GM06990 (cell line): ENCODE measurements around the gene PSMB11.
A peak's percentile ranks its signal among the peaks of the same experiment; 100 is the strongest.

Source experiments
- DNase-seq: peaks from one replicate; pipeline ENCODE4 v3.0.0-alpha.2; 2011; ENCODE audit not compliant: insufficient read length; ENCODE audit errors: extremely low read depth
- H3K27me3 ChIP-seq: replicated peaks from 2 replicates; pipeline ENCODE4 v1.6.0; 2011; ENCODE audit warnings: low read length; ENCODE audit not compliant: control insufficient read depth, insufficient read depth
- H3K36me3 ChIP-seq: 2 replicates; pipeline ENCODE4 v1.5.1; 2011; ENCODE audit warnings: low read length; ENCODE audit not compliant: control insufficient read depth, insufficient read depth
- H3K4me3 ChIP-seq: replicated peaks from 2 replicates; pipeline ENCODE4 v1.5.1; 2011; ENCODE audit warnings: low read depth, mild to moderate bottlenecking, control low read depth, low read length
- TF ChIP-seq, protein P1 (sequence below): IDR thresholded peaks from 2 replicates; pipeline ENCODE4 v1.5.1; 2011; ENCODE audit warnings: low read length, control low read depth, mild to moderate bottlenecking, inconsistent platforms; ENCODE audit not compliant: insufficient read depth, poor library complexity, severe bottlenecking

PSMB11 gene

GRCh38 chr14:23042162-23042965, at the start of gene PSMB11:
TSS of gene PSMB11 (plus strand) at chr14:23042212. CDS start at chr14:23042226, 14 bp downstream.
- H3K27me3 ChIP-seq: no peaks in the 10 kb centered on the region; the same call in 1 of the 2 replicates
- DNase-seq: no peak
- H3K36me3 ChIP-seq: no peaks in the 10 kb centered on the region
- TF ChIP-seq, protein P1, sequence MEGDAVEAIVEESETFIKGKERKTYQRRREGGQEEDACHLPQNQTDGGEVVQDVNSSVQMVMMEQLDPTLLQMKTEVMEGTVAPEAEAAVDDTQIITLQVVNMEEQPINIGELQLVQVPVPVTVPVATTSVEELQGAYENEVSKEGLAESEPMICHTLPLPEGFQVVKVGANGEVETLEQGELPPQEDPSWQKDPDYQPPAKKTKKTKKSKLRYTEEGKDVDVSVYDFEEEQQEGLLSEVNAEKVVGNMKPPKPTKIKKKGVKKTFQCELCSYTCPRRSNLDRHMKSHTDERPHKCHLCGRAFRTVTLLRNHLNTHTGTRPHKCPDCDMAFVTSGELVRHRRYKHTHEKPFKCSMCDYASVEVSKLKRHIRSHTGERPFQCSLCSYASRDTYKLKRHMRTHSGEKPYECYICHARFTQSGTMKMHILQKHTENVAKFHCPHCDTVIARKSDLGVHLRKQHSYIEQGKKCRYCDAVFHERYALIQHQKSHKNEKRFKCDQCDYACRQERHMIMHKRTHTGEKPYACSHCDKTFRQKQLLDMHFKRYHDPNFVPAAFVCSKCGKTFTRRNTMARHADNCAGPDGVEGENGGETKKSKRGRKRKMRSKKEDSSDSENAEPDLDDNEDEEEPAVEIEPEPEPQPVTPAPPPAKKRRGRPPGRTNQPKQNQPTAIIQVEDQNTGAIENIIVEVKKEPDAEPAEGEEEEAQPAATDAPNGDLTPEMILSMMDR: no peak
- H3K4me3 ChIP-seq: no peak within 1 kb of the TSS

DNA sequence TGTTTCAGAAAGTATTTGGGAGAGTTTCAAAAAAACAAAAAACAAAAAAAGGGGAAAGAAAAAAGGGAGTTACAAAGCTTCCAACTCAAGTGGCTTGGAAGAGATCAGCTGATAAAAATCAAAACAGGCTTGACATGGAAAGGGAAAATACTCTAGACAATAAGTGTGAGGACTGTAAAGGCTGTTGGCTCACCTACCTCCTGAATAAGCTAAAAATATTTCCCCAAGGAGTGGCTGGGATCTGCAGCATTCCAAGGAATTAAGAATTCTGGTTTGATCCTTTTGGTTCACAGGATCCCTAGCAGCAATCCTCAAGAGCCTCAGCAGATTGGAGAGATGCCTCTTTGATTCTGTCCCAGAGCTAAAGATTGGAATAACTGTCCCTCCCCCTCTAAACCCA, 48.5 kb upstream of the PSMB11 start:
- Histone ChIP-seq H3K36me3 (no peaks in the 10 kb centered on the region), H3K27me3 (no peaks in the 10 kb centered on the region), H3K4me3 (no peak overlapping the region)
- DNase-seq: no peak
- TF ChIP-seq, protein P1: no peak

DNA sequence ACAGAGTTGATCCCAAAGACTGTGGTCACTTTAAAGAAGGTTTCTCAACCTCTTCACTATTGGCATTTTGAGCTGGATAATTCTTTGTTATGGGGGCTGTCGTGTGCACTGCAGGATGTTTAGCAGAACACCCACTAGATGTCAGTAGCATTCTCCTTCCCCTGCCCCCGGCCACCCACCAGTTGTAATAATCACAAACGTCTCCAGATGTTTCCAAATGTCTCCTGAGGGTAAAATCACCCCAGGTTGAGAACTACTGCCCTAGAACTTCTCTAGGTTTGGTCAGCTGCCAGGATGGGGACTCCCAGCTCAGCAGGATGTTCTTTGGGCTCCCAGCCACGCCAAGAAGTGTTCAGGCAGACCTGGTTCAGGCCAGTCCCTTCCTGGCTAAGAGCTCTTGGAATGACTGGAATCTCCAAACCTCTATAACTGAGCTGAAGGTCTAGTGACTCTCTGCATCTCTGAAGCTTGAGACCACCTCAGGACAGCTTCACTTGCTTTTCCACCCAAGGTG, 47.2 kb upstream of the PSMB11 start:
- H3K4me3 ChIP-seq: no peak overlapping the region
- H3K27me3 ChIP-seq: no peaks in the 10 kb centered on the region
- H3K36me3 ChIP-seq: no peaks in the 10 kb centered on the region
- TF ChIP-seq, protein P1: peak; percentile 71
- no peak for DNase-seq

GRCh38 chr14:22995889-22996625, 46.0 kb upstream of the PSMB11 start:
- Histone ChIP-seq H3K36me3 (no peaks in the 10 kb centered on the region), H3K27me3 (no peaks in the 10 kb centered on the region), H3K4me3 (no peak overlapping the region)
- TF ChIP-seq, protein P1: no peak
- no peak for DNase-seq

GRCh38 chr14:22996768-22997654, 45.0 kb upstream of the PSMB11 start:
- H3K36me3 ChIP-seq: no peaks in the 10 kb centered on the region
- DNase-seq: no peak
- H3K4me3 ChIP-seq: no peak overlapping the region
- TF ChIP-seq, protein P1: no peak
- H3K27me3 ChIP-seq: no peaks in the 10 kb centered on the region
